Activated CD8-positive, alpha-beta T cell treated with anti-CD3 and anti-CD28 coated beads, Interleukin-2, amount 10 ng/mL, durations not matched to agents 7 days and 5 days (primary cell): ENCODE measurements around the gene HAPLN2. TPM values are rescaled to one million over a fixed set of nuclear protein-coding genes. Genes with fewer than 3 reads are reported as not detected.
A peak's percentile ranks its signal among the peaks of the same experiment; 100 is the strongest.

ENCODE experiments used
- ATAC-seq: fragments of 150-1000 bp; cut with Tn5 transposase; one replicate; pipeline ENCODE4 v1.10.0; 2021; ENCODE audit warnings: moderate library complexity
- CTCF ChIA-PET: fragments of 350-600 bp; sonication (Branson Sonifier 250); formaldehyde crosslinking; loops from one replicate; lab custom pipeline; 2021; ENCODE audit warnings: antibody characterized with exemption; lab: Charles Lee
- POLR2A ChIA-PET: fragments of 350-600 bp; sonication (Branson Sonifier 250); formaldehyde crosslinking; loops from one replicate; lab custom pipeline; 2021; ENCODE audit warnings: antibody characterized with exemption; lab: Charles Lee
- DNase-seq: peaks from one replicate; pipeline ENCODE4 v3.0.0-alpha.2; 2020
- H3K27ac Mint-ChIP-seq: one replicate; pipeline ENCODE4 v1.8.0; 2021; ENCODE audit warnings: mild to moderate bottlenecking, mixed read lengths
- H3K27me3 Mint-ChIP-seq: one replicate; pipeline ENCODE4 v1.8.0; 2021; ENCODE audit warnings: low read depth, mixed read lengths
- H3K36me3 Mint-ChIP-seq: one replicate; pipeline ENCODE4 v1.8.0; 2021; ENCODE audit warnings: low read depth, mixed read lengths
- H3K4me1 Mint-ChIP-seq: one replicate; pipeline ENCODE4 v1.8.0; 2021; ENCODE audit warnings: low read depth, mixed read lengths
- H3K4me3 Mint-ChIP-seq: one replicate; pipeline ENCODE4 v1.8.0; 2021; ENCODE audit warnings: mild to moderate bottlenecking, mixed read lengths
- H3K9me3 Mint-ChIP-seq: one replicate; pipeline ENCODE4 v1.8.0; 2022; ENCODE audit warnings: mixed read lengths; ENCODE audit not compliant: insufficient read depth
- total RNA-seq, 2 experiments: library from RNA; stranded (reverse); gene quantifications; one replicate each; pipeline ENCODE4 v1.2.3, GENCODE V29; 2021

HAPLN2 gene
- total RNA-seq, 2 experiments from 2014 or later, result not detected

- Mint-ChIP-seq H3K27ac (no peak overlapping the region), H3K4me1 (peaks cover 43% of the 10 kb centered on the region), H3K4me3 (no peak overlapping the region), H3K36me3 (no peaks in the 10 kb centered on the region), H3K27me3 (peaks cover 54% of the 10 kb centered on the region), H3K9me3 (no peaks in the 10 kb centered on the region)
- no peak for DNase-seq
- ChIA-PET POLR2A (interaction anchor here (0.7 to 1.2 kb wide), 2 partner anchors 21 to 101 kb away, joined by 3 to 4 read pairs; partner anchors contain the start of gene NES), CTCF (interaction anchor here (0.9 to 8.5 kb wide), 17 partner anchors 7 to 270 kb away, joined by 3 to 240 read pairs (median 6); partner anchors contain the start of genes CRABP2, HAPLN2, ISG20L2 and METTL25B)
- no peak for ATAC-seq
Observed at GRCh38 chr1:156655904-156656516, 36.8 kb downstream of the HAPLN2 start.

DNA sequence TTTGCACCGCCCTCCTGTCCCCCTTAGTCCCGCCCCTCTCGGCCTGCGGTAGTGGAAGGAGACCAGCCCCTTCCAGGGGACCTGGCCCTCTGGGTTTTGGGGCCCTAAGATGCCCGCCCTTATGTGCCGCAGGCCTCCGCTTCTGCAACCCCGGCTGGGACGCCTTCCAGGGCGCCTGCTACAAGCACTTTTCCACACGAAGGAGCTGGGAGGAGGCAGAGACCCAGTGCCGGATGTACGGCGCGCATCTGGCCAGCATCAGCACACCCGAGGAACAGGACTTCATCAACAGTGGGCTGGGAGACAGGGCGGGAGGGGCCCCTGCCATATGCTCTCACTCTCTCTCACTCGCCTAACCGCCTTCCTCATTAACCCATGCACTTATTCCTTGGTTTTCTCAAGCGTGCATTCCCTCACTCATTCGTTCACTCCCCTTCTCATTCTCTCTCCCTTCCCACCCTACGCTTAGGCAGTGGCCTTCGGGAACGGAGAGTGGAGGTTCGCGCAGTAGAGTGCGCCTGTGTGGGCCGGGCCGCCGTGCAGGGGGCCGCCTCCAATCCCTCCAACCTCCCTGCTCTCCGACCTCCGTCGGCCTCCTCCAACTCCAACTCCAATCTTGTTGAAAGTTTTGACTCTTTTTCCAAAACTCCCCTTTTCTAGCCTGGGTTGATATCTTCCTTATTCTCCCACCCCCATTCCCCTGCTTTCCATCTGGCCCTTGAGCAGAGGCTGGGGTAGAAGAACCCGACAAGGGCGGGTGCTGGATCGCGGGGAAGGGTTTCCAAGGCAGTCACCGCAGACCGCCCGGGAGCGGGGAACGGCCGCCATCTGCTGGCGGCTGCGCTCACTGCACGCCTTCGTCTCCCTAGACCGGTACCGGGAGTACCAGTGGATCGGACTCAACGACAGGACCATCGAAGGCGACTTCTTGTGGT, 37.9 kb downstream of the HAPLN2 start:
- H3K4me1 Mint-ChIP-seq, result peaks cover 53% of the 10 kb centered on the region

GRCh38 chr1:156657741-156658319, 38.6 kb downstream of the HAPLN2 start:
- Mint-ChIP-seq H3K9me3 (no peaks in the 10 kb centered on the region), H3K27ac (no peak overlapping the region), H3K4me1 (peaks cover 61% of the 10 kb centered on the region), H3K4me3 (no peak overlapping the region), H3K27me3 (peaks cover 47% of the 10 kb centered on the region), H3K36me3 (no peaks in the 10 kb centered on the region)
- ATAC-seq (no peak), DNase-seq (no peak)
- ChIA-PET CTCF (interaction anchor here (0.8 to 8.5 kb wide), 18 partner anchors 9 to 216 kb away, joined by 3 to 240 read pairs (median 6); partner anchors contain the start of genes CRABP2, HAPLN2, ISG20L2 and METTL25B), POLR2A (interaction anchor here (0.9 kb wide), 1 partner anchor 30 kb away, joined by 3 read pairs; no protein-coding TSS in a partner anchor)

More for the DNA sequence above, 37.9 kb downstream of the HAPLN2 start:
- ChIA-PET CTCF (interaction anchor here (0.8 to 8.5 kb wide), 19 partner anchors 9 to 215 kb away, joined by 3 to 240 read pairs (median 7); partner anchors contain the start of genes CRABP2, HAPLN2, ISG20L2 and METTL25B), POLR2A (no interaction called here)
- Mint-ChIP-seq H3K36me3 (no peaks in the 10 kb centered on the region), H3K4me3 (no peak overlapping the region), H3K9me3 (no peaks in the 10 kb centered on the region), H3K27ac (no peak overlapping the region), H3K27me3 (peaks cover 49% of the 10 kb centered on the region)
- DNase-seq (peak; percentile 74), ATAC-seq (peak; percentile 37)

GRCh38 chr1:156658496-156658895, 39.3 kb downstream of the HAPLN2 start:
- ATAC-seq (no peak), DNase-seq (no peak)
- H3K27ac Mint-ChIP-seq, result no peak overlapping the region
- H3K36me3 Mint-ChIP-seq, result no peaks in the 10 kb centered on the region
- no peaks in the 10 kb centered on the region for H3K9me3 Mint-ChIP-seq
- POLR2A ChIA-PET, result interaction anchor here (0.9 kb wide), 1 partner anchor 31 kb away, joined by 3 read pairs; no protein-coding TSS in a partner anchor
- H3K27me3 Mint-ChIP-seq, result peaks cover 42% of the 10 kb centered on the region
- CTCF ChIA-PET, result interaction anchor here (0.8 to 8.5 kb wide), 17 partner anchors 10 to 216 kb away, joined by 3 to 240 read pairs (median 7); partner anchors contain the start of genes CRABP2, HAPLN2, ISG20L2 and METTL25B
- H3K4me3 Mint-ChIP-seq, result no peak overlapping the region
- H3K4me1 Mint-ChIP-seq, result peaks cover 66% of the 10 kb centered on the region

GRCh38 chr1:156658945-156659574, 39.8 kb downstream of the HAPLN2 start:
- Mint-ChIP-seq H3K4me3 (peak overlapping the region; percentile 53), H3K4me1 (peaks cover 67% of the 10 kb centered on the region), H3K9me3 (no peaks in the 10 kb centered on the region), H3K27me3 (peaks cover 38% of the 10 kb centered on the region), H3K27ac (peak overlapping the region; percentile 81), H3K36me3 (no peaks in the 10 kb centered on the region)
- DNase-seq, result no peak
- CTCF ChIA-PET, result interaction anchor here (0.7 to 8.5 kb wide), 28 partner anchors 8 to 274 kb away, joined by 3 to 240 read pairs (median 8); partner anchors contain the start of genes CRABP2, HAPLN2, ISG20L2 and METTL25B
- no peak for ATAC-seq
- POLR2A ChIA-PET, result no interaction called here

DNA sequence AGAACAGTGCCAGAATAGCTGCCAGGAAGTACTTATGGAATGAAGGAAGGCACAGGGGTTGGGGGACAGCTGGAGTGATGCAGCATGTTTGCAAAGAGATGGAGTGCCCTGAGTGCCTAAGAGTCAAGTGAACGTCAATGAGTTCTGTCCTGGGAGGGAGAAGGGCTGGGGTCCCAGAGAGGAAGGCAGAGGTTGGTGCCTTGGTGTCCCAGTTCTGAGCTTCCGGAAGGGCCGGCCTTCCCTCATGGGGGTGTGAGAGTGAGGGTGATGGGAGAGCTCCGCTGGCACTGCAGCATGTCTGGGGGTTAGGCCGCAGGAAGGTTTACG, 40.4 kb downstream of the HAPLN2 start:
- H3K27ac Mint-ChIP-seq, result peak overlapping the region; percentile 81

GRCh38 chr1:156659988-156660751, 41.0 kb downstream of the HAPLN2 start:
- ChIA-PET CTCF (interaction anchor here (0.7 to 8.5 kb wide), 35 partner anchors 9 to 275 kb away, joined by 3 to 240 read pairs (median 4); partner anchors contain the start of genes CRABP2, HAPLN2, ISG20L2 and METTL25B), POLR2A (interaction anchor here (1.6 kb wide), 1 partner anchor 66 kb away, joined by 4 read pairs; no protein-coding TSS in a partner anchor)
- peaks cover 77% of the 10 kb centered on the region for H3K4me1 Mint-ChIP-seq
- peaks cover 29% of the 10 kb centered on the region for H3K27me3 Mint-ChIP-seq
- peak; percentile 87 for ATAC-seq
- no peaks in the 10 kb centered on the region for H3K36me3 Mint-ChIP-seq
- peak overlapping the region; percentile 72 for H3K4me3 Mint-ChIP-seq
- no peaks in the 10 kb centered on the region for H3K9me3 Mint-ChIP-seq
- peak; percentile 96 for DNase-seq
- H3K27ac Mint-ChIP-seq, result peak overlapping the region; percentile 90

More for the DNA sequence above, 40.4 kb downstream of the HAPLN2 start:
- no peaks in the 10 kb centered on the region for H3K36me3 Mint-ChIP-seq
- CTCF ChIA-PET, result interaction anchor here (0.7 to 8.5 kb wide), 24 partner anchors 9 to 274 kb away, joined by 3 to 240 read pairs (median 8); partner anchors contain the start of genes CRABP2, HAPLN2, ISG20L2 and METTL25B
- ATAC-seq (no peak), DNase-seq (no peak)
- peak overlapping the region; percentile 53 for H3K4me3 Mint-ChIP-seq
- POLR2A ChIA-PET, result no interaction called here
- H3K27me3 Mint-ChIP-seq, result peaks cover 32% of the 10 kb centered on the region
- no peaks in the 10 kb centered on the region for H3K9me3 Mint-ChIP-seq
- peaks cover 73% of the 10 kb centered on the region for H3K4me1 Mint-ChIP-seq

DNA sequence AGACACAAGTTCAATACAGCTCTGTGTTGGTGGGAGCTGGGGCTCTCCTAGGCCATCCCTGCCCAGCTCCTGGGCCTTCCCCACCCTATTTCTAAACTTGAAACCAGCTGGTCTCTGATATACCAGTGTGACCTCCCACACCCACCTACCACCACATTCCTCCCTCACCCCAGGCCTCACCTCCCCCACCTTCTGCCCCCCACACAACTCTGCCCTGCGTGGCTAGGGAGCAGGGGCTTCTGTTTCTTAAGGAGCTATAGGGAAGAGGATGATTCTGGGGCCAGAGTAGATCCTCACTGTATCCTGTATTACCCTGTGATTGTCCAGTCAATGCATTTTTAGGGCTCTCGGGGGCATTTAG, 41.5 kb downstream of the HAPLN2 start:
- Mint-ChIP-seq H3K9me3 (no peaks in the 10 kb centered on the region), H3K27ac (peak overlapping the region; percentile 90), H3K4me3 (peak overlapping the region; percentile 72), H3K36me3 (no peaks in the 10 kb centered on the region), H3K27me3 (peaks cover 29% of the 10 kb centered on the region), H3K4me1 (peaks cover 82% of the 10 kb centered on the region)
- no peak for DNase-seq
- POLR2A ChIA-PET, result interaction anchor here (1.1 to 1.6 kb wide), 2 partner anchors 65 to 478 kb away, joined by 3 to 4 read pairs; no protein-coding TSS in a partner anchor
- CTCF ChIA-PET, result interaction anchor here (0.8 to 8.5 kb wide), 25 partner anchors 10 to 275 kb away, joined by 3 to 240 read pairs (median 6); partner anchors contain the start of genes CRABP2, ISG20L2, METTL25B and NAXE
- ATAC-seq, result peak; percentile 4

DNA sequence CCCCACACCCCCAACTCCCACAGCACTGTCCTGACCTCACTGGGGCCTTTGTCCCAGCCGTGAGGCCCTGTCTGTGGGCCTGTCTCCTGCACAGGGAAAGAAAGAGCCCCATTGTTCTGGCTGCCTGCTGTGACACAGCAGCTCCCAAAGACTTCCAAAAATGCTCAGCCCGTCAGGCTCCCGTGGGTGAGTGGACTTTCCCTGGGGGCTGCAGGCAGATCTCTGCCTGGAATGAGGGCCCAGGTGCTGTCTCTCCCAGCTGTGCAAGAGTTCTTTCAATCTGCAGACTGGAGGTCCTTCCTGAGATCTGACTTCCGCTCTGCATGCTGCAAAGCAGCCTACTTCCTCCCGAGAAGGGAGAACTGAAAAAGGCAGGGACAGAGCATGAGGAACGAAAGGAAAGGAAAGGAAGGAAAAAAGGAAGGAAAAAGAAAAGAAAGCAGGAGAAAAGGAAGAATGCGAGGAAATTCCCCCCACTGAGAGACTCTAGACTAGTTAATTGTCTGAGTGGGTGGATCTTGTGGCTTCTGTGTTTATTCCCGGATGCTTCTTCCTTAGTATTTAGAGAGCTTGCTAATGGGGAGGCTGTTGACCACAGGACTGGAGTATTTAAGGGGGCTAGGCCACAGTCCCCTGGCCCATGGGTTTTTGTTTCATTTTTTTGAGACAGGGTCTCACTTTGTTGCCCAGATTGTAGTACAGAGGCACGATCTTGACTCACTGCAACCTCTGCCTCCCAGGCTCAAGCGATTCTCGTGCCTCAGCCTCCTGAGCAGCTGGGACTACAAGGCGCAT, 43.0 kb downstream of the HAPLN2 start:
- ATAC-seq (no peak), DNase-seq (no peak)
- Mint-ChIP-seq H3K4me1 (peaks cover 77% of the 10 kb centered on the region), H3K27me3 (peaks cover 15% of the 10 kb centered on the region), H3K36me3 (no peaks in the 10 kb centered on the region), H3K4me3 (no peak overlapping the region), H3K9me3 (no peaks in the 10 kb centered on the region), H3K27ac (peak overlapping the region; percentile 33)
- POLR2A ChIA-PET, result interaction anchor here (1.3 to 1.6 kb wide), 2 partner anchors 64 to 66 kb away, joined by 4 read pairs; partner anchors contain the start of genes ISG20L2 and METTL25B
- CTCF ChIA-PET, result interaction anchor here (1.2 to 8.5 kb wide), 10 partner anchors 8 to 249 kb away, joined by 3 to 240 read pairs (median 32); partner anchors contain the start of genes CRABP2, ISG20L2, METTL25B and NES
